AG09319 (cell line): ENCODE measurements around the gene ACSM3.
"Not testable (repeated sequence)": the region's sequence is repeated elsewhere in the genome, so short reads cannot be mapped to it uniquely, and the experiment has no call there.

ENCODE experiments used
- DNase-seq: peaks from one replicate; pipeline ENCODE4 v3.0.0-alpha.2; 2010; ENCODE audit warnings: low read depth; ENCODE audit errors: extremely low read depth
- CTCF ChIP-seq: IDR thresholded peaks from 2 replicates; pipeline ENCODE4 v1.5.1; 2011; ENCODE audit warnings: low read depth, mild to moderate bottlenecking, inconsistent platforms, low read length, moderate library complexity

Gene ACSM3

DNA sequence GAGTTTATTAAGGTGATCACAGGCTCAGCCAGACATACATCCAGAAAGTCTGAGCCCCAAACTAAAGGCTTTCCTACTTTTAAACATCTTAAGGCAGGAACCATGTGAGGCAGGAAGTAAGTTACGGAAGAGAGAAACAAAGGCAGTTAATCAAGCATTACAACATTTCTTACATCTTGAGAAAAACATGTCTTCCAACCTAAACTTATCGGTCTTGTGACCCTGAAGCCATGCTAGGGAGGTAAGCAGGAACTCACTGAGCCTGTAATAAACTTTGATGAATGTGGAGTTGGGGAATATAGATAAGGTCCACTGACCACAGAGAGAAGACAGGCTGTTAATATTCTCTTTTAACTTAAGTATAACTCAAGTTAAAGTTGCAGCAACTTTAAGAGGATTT lies 3.5 kb upstream of the ACSM3 start:
- no peak for DNase-seq
- no peak for TF ChIP-seq CTCF

DNA sequence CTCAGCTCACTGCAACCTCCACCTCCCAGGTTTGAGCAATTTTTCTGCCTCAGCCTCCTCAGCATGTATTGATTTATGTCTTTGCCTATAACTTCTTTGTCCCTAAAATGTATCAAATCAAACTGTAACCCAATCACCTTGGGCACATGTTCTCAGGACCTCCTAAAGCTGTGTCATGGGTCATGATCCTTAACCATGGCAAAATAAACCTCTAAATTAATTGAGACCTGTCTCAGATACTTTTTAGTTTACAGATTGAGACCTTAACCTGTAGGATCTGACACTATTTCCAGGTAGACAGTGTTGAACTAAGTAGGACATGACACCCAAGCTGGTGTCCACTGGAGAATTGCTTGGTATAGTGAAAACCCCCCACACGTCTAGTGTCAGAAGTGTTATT lies 2.6 kb upstream of the ACSM3 start:
- no peak for TF ChIP-seq CTCF
- no peak for DNase-seq

DNA sequence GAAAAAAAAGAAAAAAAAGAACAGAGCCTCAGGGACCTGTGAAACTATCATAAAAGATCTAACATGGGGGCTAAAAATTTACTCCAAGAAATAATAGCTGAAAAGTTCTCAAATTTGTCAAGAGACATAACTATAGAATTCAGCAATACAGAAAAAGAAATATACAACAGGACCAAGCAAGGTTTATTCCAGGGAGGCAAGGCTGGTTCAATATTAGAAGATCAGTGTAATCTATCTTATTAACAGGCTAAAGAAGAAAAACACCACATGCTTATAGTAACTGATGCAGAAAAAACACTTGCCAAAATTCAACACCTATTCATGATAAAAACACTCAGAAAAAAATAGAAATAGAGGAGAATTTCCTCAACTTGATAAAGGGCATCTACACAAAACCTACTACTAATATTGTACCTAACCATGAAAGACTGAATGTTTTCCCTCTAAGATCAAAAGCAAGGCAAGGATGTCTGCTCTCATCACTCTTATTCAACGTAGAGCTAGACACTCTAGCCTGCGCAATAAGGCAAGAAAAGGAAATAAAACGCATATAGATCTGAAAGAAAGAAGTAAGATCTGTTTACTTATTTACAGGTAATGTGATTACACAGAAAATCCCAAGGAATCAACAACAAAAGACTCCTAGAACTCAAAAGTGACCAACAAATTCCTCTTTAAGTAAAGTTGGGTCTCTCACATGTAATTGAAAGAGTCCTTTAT lies 1.2 kb upstream of the ACSM3 start:
- no peak for TF ChIP-seq CTCF
- DNase-seq: no peak

DNA sequence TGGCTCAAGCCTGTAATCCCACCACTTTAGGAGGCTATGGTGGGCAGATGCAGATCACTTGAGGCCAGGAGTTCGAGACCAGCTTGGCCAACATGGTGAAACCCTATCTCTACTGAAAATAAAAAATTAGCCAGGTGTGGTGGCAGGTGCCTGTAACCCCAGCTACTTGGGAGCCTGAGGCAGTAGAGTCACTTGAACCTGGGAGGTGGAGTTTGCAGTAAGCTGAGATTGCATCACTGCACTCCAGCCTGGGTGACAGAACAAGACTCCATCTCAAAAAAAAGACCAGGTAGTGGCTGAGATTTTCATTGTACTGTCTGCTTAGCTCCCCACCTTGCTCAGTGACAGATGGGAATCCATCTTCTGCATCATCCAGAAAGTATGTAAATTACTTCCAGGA lies 634 bp downstream of the ACSM3 start:
- not testable (repeated sequence) for DNase-seq

GRCh38 chr16:20765732-20766131 lies 1.9 kb downstream of the ACSM3 start:
- no peak for DNase-seq
- no peak for TF ChIP-seq CTCF

GRCh38 chr16:20766294-20766693 lies 2.5 kb downstream of the ACSM3 start:
- DNase-seq: no peak
- no peak for TF ChIP-seq CTCF

DNA sequence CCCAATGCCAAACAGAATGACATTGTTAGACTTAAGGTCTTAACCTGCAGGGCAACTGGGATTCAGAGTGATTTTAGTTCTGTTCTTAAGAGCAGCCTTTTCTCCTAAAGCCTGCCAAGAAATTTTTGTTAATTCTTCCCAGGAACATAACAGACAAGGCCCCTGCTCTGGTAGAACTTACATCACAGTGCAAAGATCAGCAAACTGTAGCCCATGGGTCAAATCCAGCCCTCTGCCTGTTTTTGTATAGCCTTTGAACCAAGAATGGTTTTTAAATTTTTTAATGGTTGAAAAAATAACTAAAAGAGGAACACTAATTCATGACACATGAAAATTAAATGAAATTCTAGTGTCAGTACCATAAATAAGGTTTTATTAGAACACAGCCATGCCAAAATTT lies 3.8 kb downstream of the ACSM3 start:
- no peak for TF ChIP-seq CTCF
- no peak for DNase-seq

DNA sequence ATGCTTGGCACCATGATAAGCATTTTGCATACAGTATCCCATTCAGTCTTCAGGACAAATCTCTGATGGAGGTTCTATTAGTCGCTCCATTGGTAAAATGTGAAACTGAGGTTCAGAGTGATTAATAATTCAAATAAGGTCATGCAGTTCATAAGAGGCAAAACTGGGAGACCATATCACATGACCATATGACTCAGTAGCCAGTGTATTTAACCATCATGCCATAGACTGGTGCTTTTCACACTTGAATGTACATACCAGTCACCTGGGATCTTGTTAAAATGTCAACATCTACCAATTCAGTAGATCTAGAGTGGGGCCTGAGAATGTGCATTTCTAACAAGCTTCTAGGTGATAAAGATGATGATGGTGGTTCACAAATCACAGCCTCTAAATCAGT lies 4.3 kb downstream of the ACSM3 start:
- no peak for TF ChIP-seq CTCF
- no peak for DNase-seq
